Breast epithelium (tissue), 4 donors: ENCODE results near the gene PPP2R1B. TPM values are rescaled to one million over a fixed set of nuclear protein-coding genes. Genes with fewer than 3 reads are reported as not detected.
A peak's percentile ranks its signal among the peaks of the same experiment; 100 is the strongest.
"Not testable (repeated sequence)": the region's sequence is repeated elsewhere in the genome, so short reads cannot be mapped to it uniquely, and the experiment has no call there.

Source experiments
- DNase-seq, 2 donors: peaks; one replicate each; pipeline ENCODE4 v3.0.0-alpha.2; 2019; ENCODE audit warnings: low spot score in 2 of 2
- H3K27ac ChIP-seq, 2 donors: fragments of 200-600 bp; sonication (generic) in 1 of 2; one replicate each; pipeline ENCODE4 v1.5.1; 2016 to 2019; ENCODE audit warnings: mild to moderate bottlenecking in 1 of 2
- H3K27me3 ChIP-seq, 2 donors: fragments of 200-600 bp; sonication (generic) in 1 of 2; one replicate each; pipeline versions ENCODE4 v1.5.1 to v1.6.0; 2017 to 2019; ENCODE audit warnings: control low read depth in 1 of 2, mild to moderate bottlenecking in 1 of 2
- H3K36me3 ChIP-seq: fragments of 200-600 bp; one replicate; pipeline ENCODE4 v1.5.1; 2019
- H3K4me1 ChIP-seq, 2 donors: fragments of 200-600 bp; sonication (generic); one replicate each; pipeline ENCODE4 v1.5.1; 2016 to 2019; ENCODE audit warnings: control low read depth in 1 of 2
- H3K4me3 ChIP-seq, 3 donors: fragments of 200-600 bp; sonication (generic); 1 replicate in 2 of 3; 2 replicates in 1 of 3; pipeline ENCODE4 v1.5.1; 2016 to 2019; ENCODE audit warnings: mild to moderate bottlenecking in 3 of 3, moderate library complexity in 2 of 3
- H3K9me3 ChIP-seq, 2 donors: fragments of 200-600 bp; sonication (generic) in 1 of 2; one replicate each; pipeline ENCODE4 v1.5.1; 2016 to 2019; ENCODE audit warnings: control low read depth in 1 of 2
- CTCF ChIP-seq, 3 donors: fragments of 450-650 bp; IDR thresholded peaks; one replicate each; pipeline ENCODE4 v1.5.1; 2016 to 2017; ENCODE audit warnings: antibody characterized with exemption in 3 of 3, mild to moderate bottlenecking in 3 of 3, moderate library complexity in 3 of 3
- POLR2A ChIP-seq: fragments of 450-650 bp; IDR thresholded peaks from one replicate; pipeline ENCODE4 v1.6.1; 2016; ENCODE audit warnings: antibody characterized with exemption, mild to moderate bottlenecking, moderate library complexity
- POLR2AphosphoS5 ChIP-seq, 3 donors: sonication (generic); formaldehyde crosslinking; IDR thresholded peaks; one replicate each; pipeline ENCODE4 v1.6.1; 2017; ENCODE audit warnings: antibody characterized with exemption in 3 of 3
- intact Hi-C: fragments of 100-400 bp; cut with DNase I; formaldehyde crosslinking; loops from one replicate; pipeline ENCODE4 v1.15.1; 2023; ENCODE audit warnings: low total_unique reads
- total RNA-seq, 3 donors: library from RNA; depleted of rRNA; stranded (reverse); fragments of >200 nt; gene quantifications; one replicate each; pipeline ENCODE4 v1.1.0, GENCODE V29; 2016

Gene PPP2R1B
- total RNA-seq, 3 donors from 2014 or later, result 32.0 to 35.3 (median 34.7) TPM

GRCh38 chr11:111719379-111719778 lies 46.8 kb downstream of the PPP2R1B start:
- intact Hi-C loops, result no loop called here
- Histone ChIP-seq H3K4me1 (no peaks in the 10 kb centered on the region), H3K36me3 (no peaks in the 10 kb centered on the region), H3K27me3 (no peaks in the 10 kb centered on the region), H3K9me3 (no peaks in the 10 kb centered on the region), H3K4me3 (no peak overlapping the region), H3K27ac (no peak overlapping the region)
- no peak for TF ChIP-seq POLR2A
- no peak for TF ChIP-seq POLR2AphosphoS5 (IDR thresholded peaks at IDR 0.05)
- no peak for TF ChIP-seq CTCF (IDR thresholded peaks at IDR 0.05)
- DNase-seq, result no peak

GRCh38 chr11:111718859-111719258 lies 47.3 kb downstream of the PPP2R1B start:
- intact Hi-C loops, result no loop called here
- H3K27ac ChIP-seq, result peak overlapping the region; percentile 58 to 80
- H3K36me3 ChIP-seq, result no peaks in the 10 kb centered on the region
- H3K9me3 ChIP-seq, result no peaks in the 10 kb centered on the region
- no peak for DNase-seq
- no peaks in the 10 kb centered on the region for H3K4me1 ChIP-seq
- H3K4me3 ChIP-seq, result no peak overlapping the region
- TF ChIP-seq CTCF (IDR thresholded peaks at IDR 0.05) (no peak), POLR2A (no peak), POLR2AphosphoS5 (IDR thresholded peaks at IDR 0.05) (no peak)
- no peaks in the 10 kb centered on the region for H3K27me3 ChIP-seq

GRCh38 chr11:111718436-111718835 lies 47.8 kb downstream of the PPP2R1B start:
- Histone ChIP-seq H3K27me3 (no peaks in the 10 kb centered on the region), H3K4me3 (no peak overlapping the region), H3K4me1 (no peaks in the 10 kb centered on the region), H3K36me3 (no peaks in the 10 kb centered on the region), H3K9me3 (no peaks in the 10 kb centered on the region), H3K27ac (peak overlapping the region; percentile 58 to 80)
- TF ChIP-seq POLR2A, result no peak
- TF ChIP-seq CTCF (IDR thresholded peaks at IDR 0.05), result no peak
- no peak for TF ChIP-seq POLR2AphosphoS5 (IDR thresholded peaks at IDR 0.05)
- intact Hi-C loops, result no loop called here
- no peak for DNase-seq

- H3K27me3 ChIP-seq, DNase-seq, H3K9me3 ChIP-seq, H3K4me3 ChIP-seq, H3K4me1 ChIP-seq, H3K27ac ChIP-seq, H3K36me3 ChIP-seq, intact Hi-C loops: not testable (repeated sequence)
Observed at GRCh38 chr11:111717660-111718059, 48.5 kb downstream of the PPP2R1B start.

- no peaks in the 10 kb centered on the region for H3K27me3 ChIP-seq
- intact Hi-C loops, result no loop called here
- H3K27ac ChIP-seq, result no peak overlapping the region
- no peaks in the 10 kb centered on the region for H3K4me1 ChIP-seq
- no peak for TF ChIP-seq POLR2A
- no peak for TF ChIP-seq POLR2AphosphoS5 (IDR thresholded peaks at IDR 0.05)
- no peak for TF ChIP-seq CTCF (IDR thresholded peaks at IDR 0.05)
- no peak for DNase-seq
- H3K36me3 ChIP-seq, result no peaks in the 10 kb centered on the region
- H3K9me3 ChIP-seq, result no peaks in the 10 kb centered on the region
- H3K4me3 ChIP-seq, result no peak overlapping the region
Observed at GRCh38 chr11:111715142-111715816, 50.9 kb downstream of the PPP2R1B start.
